HEK293T (cell line): ENCODE results near the gene ANKRD44.

Source experiments
- BHLHE40 ChIP-seq: fragments of 450-650 bp; IDR thresholded peaks from 2 replicates; pipeline ENCODE4 v1.6.1; 2016; ENCODE audit warnings: mild to moderate bottlenecking, moderate library complexity, borderline replicate concordance
- ELF4 ChIP-seq: fragments of 450-650 bp; IDR thresholded peaks from 2 replicates; pipeline ENCODE4 v1.6.1; 2017; ENCODE audit warnings: antibody characterized with exemption
- FOXA1 ChIP-seq: fragments of 450-650 bp; IDR thresholded peaks from 2 replicates; pipeline ENCODE4 v1.6.1; 2016; ENCODE audit warnings: mild to moderate bottlenecking
- FOXK2 ChIP-seq: fragments of 450-650 bp; IDR thresholded peaks from 2 replicates; pipeline ENCODE4 v1.6.1; 2016; ENCODE audit warnings: mild to moderate bottlenecking
- FOXM1 ChIP-seq: fragments of 450-650 bp; IDR thresholded peaks from 2 replicates; pipeline ENCODE4 v1.6.1; 2017; ENCODE audit warnings: mild to moderate bottlenecking, borderline replicate concordance
- HDGF ChIP-seq: fragments of 450-650 bp; IDR thresholded peaks from 2 replicates; pipeline ENCODE4 v1.6.1; 2017; ENCODE audit warnings: antibody characterized with exemption, borderline replicate concordance
- LEF1 ChIP-seq: fragments of 450-650 bp; IDR thresholded peaks from 2 replicates; pipeline ENCODE4 v1.6.1; 2017; ENCODE audit warnings: mild to moderate bottlenecking, borderline replicate concordance
- NFRKB ChIP-seq: fragments of 450-650 bp; IDR thresholded peaks from 2 replicates; pipeline ENCODE4 v1.6.1; 2016; ENCODE audit warnings: mild to moderate bottlenecking, moderate library complexity
- SP1 ChIP-seq: fragments of 450-650 bp; IDR thresholded peaks from 2 replicates; pipeline ENCODE4 v1.6.1; 2017
- SUZ12 ChIP-seq: fragments of 450-650 bp; IDR thresholded peaks from 2 replicates; pipeline ENCODE4 v1.6.1; 2016; ENCODE audit warnings: mild to moderate bottlenecking
- TARDBP ChIP-seq: fragments of 450-650 bp; IDR thresholded peaks from 2 replicates; pipeline ENCODE4 v1.6.1; 2016
- ZNF384 ChIP-seq: fragments of 450-650 bp; IDR thresholded peaks from 2 replicates; pipeline ENCODE4 v1.6.1; 2016

GRCh38 chr2:197327472-197328098 is 17.0 kb upstream of the ANKRD44 start:
- TF ChIP-seq SUZ12 (no peak), LEF1 (no peak), BHLHE40 (no peak), HDGF (no peak), FOXK2 (no peak), FOXM1 (no peak), SP1 (no peak), TARDBP (no peak), NFRKB (no peak), ZNF384 (no peak), ELF4 (no peak), FOXA1 (no peak)
